Measurements from ENCODE around the gene HDHD5. TPM values are rescaled to one million over a fixed set of nuclear protein-coding genes. Genes with fewer than 3 reads are reported as not detected.
A peak's percentile ranks its signal among the peaks of the same experiment; 100 is the strongest.

The HDHD5 gene
- total RNA-seq, 1 donor from 2014 or later, result 44.7 TPM

DNA sequence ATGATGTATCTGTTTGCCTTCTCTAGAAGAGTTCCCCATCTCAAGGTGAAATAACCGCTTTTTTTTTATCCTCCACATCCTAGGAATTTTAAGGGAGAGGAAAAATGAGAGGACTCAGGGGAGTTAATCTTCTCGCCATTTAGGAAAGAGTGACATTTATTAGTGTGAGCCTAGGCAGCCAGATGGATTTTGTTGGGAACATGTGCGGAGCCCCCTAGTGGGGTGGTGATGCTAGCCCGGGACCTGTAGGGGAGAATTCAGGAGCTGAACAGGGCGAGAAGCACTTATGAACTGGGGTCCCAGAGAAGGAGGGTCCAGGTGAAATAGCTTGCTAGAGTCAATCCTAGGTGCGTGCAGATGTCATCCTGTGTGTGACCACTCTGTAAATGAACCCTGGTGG is 63.5 kb downstream of the HDHD5 start:
- H3K4me3 ChIP-seq (ENCODE audit: low read depth, low read length), result no peak overlapping the region
- H3K27me3 ChIP-seq (ENCODE audit: control insufficient read depth, insufficient read depth, low read length), result no peaks in the 10 kb centered on the region
- no peaks in the 10 kb centered on the region for H3K36me3 ChIP-seq (ENCODE audit: control insufficient read depth, insufficient read depth, low read length)
- DNase-seq (ENCODE audit: low read depth), result no peak
- peak; percentile 34 for TF ChIP-seq CTCF (IDR thresholded peaks at IDR 0.05; ENCODE audit: insufficient read depth, low read length, poor library complexity, severe bottlenecking)

GRCh38 chr22:17093081-17093480 is 66.0 kb downstream of the HDHD5 start:
- Histone ChIP-seq H3K4me3 (ENCODE audit: low read depth, low read length) (no peak overlapping the region), H3K27me3 (ENCODE audit: control insufficient read depth, insufficient read depth, low read length) (no peaks in the 10 kb centered on the region), H3K36me3 (ENCODE audit: control insufficient read depth, insufficient read depth, low read length) (no peaks in the 10 kb centered on the region)
- DNase-seq (ENCODE audit: low read depth), result no peak
- TF ChIP-seq CTCF (IDR thresholded peaks at IDR 0.05; ENCODE audit: insufficient read depth, low read length, poor library complexity, severe bottlenecking), result no peak

DNA sequence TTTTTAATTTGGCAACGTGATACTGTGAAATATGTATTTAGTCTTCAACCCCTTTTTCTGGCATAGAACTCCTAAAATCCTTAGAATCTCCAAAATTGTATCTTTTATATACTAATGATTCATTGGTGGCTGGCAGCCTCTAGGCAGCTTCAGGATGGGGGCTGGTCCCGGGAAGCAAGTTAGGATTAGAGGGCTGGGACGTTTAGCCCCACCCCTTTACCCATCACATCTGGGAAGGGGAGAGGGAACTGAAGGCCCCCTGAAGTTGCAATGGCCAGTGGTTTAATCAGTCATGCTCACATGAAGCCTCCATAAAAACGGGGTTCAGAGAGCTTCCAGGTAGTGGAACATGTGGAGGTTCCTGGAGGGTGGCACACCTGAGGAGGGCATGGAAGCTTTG is 67.2 kb downstream of the HDHD5 start:
- DNase-seq (ENCODE audit: low read depth), result no peak
- Histone ChIP-seq H3K4me3 (ENCODE audit: low read depth, low read length) (no peak overlapping the region), H3K27me3 (ENCODE audit: control insufficient read depth, insufficient read depth, low read length) (no peaks in the 10 kb centered on the region), H3K36me3 (ENCODE audit: control insufficient read depth, insufficient read depth, low read length) (no peaks in the 10 kb centered on the region)
- no peak for TF ChIP-seq CTCF (IDR thresholded peaks at IDR 0.05; ENCODE audit: insufficient read depth, low read length, poor library complexity, severe bottlenecking)

- Histone ChIP-seq H3K27me3 (ENCODE audit: control insufficient read depth, insufficient read depth, low read length) (no peaks in the 10 kb centered on the region), H3K4me3 (ENCODE audit: low read depth, low read length) (no peak overlapping the region), H3K36me3 (ENCODE audit: control insufficient read depth, insufficient read depth, low read length) (no peaks in the 10 kb centered on the region)
- no peak for DNase-seq (ENCODE audit: low read depth)
- TF ChIP-seq CTCF (IDR thresholded peaks at IDR 0.05; ENCODE audit: insufficient read depth, low read length, poor library complexity, severe bottlenecking), result no peak
Measured at GRCh38 chr22:17090550-17090949, 68.5 kb downstream of the HDHD5 start.

Other genes starting within 250 kb of the HDHD5 start
- gene GAB4, start 151.1 kb downstream of the HDHD5 start, total RNA-seq, result not detected in 2 replicates
- gene IL17RA, start 74.3 kb downstream of the HDHD5 start, total RNA-seq, result 10.5 and 11.7 TPM in 2 replicates
- gene TMEM121B, start 37.9 kb downstream of the HDHD5 start, total RNA-seq, result 1.5 and 2.5 TPM in 2 replicates
- gene ADA2, start 60.2 kb upstream of the HDHD5 start, total RNA-seq, result 17.8 and 22.7 TPM in 2 replicates
- gene CECR2, start 210.2 kb upstream of the HDHD5 start, total RNA-seq, result 6.2 and 7.4 TPM in 2 replicates